Thoracic aorta (tissue), 2 donors: ENCODE measurements around the gene IFNAR2. TPM values are rescaled to one million over a fixed set of nuclear protein-coding genes. Genes with fewer than 3 reads are reported as not detected.

Source experiments
- ATAC-seq: fragments of 150-250 bp; one replicate; pipeline ENCODE4 v1.8.0; 2017; ENCODE audit warnings: low read depth; ENCODE audit not compliant: insufficient number of reproducible peaks, low FRiP score
- DNase-seq: peaks from one replicate; pipeline ENCODE4 v3.0.0-alpha.2; 2020; ENCODE audit warnings: low spot score
- H3K27ac ChIP-seq, 2 donors: fragments of 200-600 bp; sonication (generic); 1 replicate in 1 of 2; 2 replicates in 1 of 2; pipeline ENCODE4 v1.5.1; 2016; ENCODE audit warnings: mild to moderate bottlenecking in 2 of 2, moderate library complexity in 2 of 2
- H3K27me3 ChIP-seq: fragments of 200-600 bp; sonication (generic); replicated peaks from 2 replicates; pipeline ENCODE4 v1.6.0; 2016; ENCODE audit warnings: mild to moderate bottlenecking; ENCODE audit not compliant: insufficient read depth
- H3K36me3 ChIP-seq: fragments of 200-600 bp; sonication (generic); one replicate; pipeline ENCODE4 v1.5.1; 2016
- H3K4me1 ChIP-seq, 2 donors: fragments of 200-600 bp; sonication (generic); 1 replicate in 1 of 2; 2 replicates in 1 of 2; pipeline versions ENCODE4 v1.5.1 to v1.6.0; 2016; ENCODE audit warnings: low read depth in 2 of 2, mild to moderate bottlenecking in 1 of 2; ENCODE audit not compliant: control insufficient read depth in 1 of 2
- H3K4me3 ChIP-seq: fragments of 200-600 bp; sonication (generic); 2 replicates; pipeline ENCODE4 v1.5.1; 2016; ENCODE audit warnings: mild to moderate bottlenecking
- H3K9me3 ChIP-seq: fragments of 200-600 bp; sonication (generic); 2 replicates; pipeline ENCODE4 v1.5.1; 2016
- CTCF ChIP-seq: fragments of 200-600 bp; sonication (generic); IDR thresholded peaks from one replicate; pipeline ENCODE4 v1.5.1; 2019; ENCODE audit warnings: antibody characterized with exemption
- total RNA-seq, 2 donors: library from RNA; depleted of rRNA; stranded (reverse); fragments of >200 nt; gene quantifications; one replicate each; pipeline versions ENCODE4 v1.1.0 to v1.2.3, GENCODE V29; 2016

The IFNAR2 gene
- total RNA-seq, 2 donors from 2014 or later, result 15.2 to 36.1 TPM

DNA sequence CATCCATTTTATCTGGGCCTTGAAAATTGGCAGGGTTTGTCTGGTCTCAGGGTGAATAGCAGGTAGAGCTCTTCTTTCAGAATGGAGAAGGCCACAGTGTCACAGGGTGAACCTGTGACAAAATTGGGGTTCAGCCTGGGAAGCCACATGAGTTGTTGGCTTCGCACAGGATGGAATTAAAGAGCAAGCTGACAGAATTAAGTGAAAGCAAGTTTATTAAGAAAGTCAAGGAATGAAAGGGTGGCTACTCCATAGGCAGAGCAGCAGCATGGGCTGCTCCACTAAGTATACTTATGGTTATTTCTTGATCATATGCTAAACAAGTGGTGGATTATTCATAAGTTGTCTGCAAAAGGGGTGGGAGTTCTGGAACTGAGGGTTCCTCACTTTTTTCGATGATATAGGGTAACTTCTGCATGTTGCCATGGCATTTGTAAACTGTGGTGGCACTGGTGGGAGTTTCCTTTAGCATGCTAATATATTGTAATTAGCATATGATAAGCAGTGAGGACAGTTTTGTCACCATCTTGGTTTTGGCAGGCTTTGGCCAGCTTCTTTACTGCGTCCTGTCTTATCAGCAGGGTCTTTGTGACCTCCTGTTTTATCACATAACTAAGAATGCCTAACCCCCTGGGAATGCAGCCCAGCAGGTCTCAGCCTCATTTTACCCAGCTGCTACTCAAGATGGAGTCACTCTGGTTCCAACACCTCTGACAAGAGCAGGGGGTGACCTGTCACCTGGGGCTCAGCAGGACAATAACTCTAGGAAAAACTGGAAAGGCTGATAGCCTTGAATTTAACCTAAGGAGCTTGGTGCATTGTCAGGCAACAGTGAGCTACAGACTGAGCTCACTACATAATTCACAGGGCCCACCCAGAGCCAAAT lies 5.1 kb downstream of the IFNAR2 start:
- Histone ChIP-seq H3K27me3 (no peaks in the 10 kb centered on the region), H3K4me1 (peaks cover 26 to 29% of the 10 kb centered on the region in 2 donors), H3K36me3 (no peaks in the 10 kb centered on the region), H3K4me3 (no peak overlapping the region), H3K9me3 (no peaks in the 10 kb centered on the region), H3K27ac (no peak overlapping the region)
- ATAC-seq, result no peak
- no peak for DNase-seq
- no peak for TF ChIP-seq CTCF

DNA sequence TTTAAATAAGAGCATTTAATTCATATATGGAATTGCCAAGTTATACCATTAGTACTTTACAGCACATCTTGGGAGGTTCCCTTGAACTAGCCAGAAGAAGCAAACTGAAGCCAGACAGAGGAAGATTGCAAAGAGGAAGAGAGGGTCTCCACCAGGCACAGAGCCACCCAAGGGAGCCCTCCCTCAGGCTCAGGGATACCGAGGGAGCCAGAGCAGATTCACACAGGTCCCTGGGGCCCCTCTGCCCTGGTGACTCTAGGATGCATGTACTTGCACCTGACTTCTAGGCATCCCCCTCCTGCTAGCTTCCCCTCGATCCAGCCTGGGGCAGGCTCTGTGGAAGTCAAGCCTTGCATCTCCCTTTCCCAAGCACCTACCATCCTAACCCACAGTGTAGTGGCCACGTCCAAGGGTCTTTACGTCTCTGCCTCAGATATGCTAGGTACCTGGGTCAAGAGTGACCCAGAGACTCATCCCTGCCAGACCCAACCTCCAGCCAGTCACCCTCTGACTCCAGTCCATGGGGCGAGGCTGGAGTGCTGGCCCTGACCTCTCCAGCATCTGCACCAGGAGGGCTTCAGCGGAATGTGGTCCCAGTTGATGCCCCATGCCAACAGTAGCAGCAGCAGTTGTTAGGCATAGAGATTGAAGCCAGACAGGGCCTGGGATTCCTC lies 6.4 kb downstream of the IFNAR2 start:
- no peak for ATAC-seq
- H3K9me3 ChIP-seq, result no peaks in the 10 kb centered on the region
- no peaks in the 10 kb centered on the region for H3K36me3 ChIP-seq
- no peak overlapping the region for H3K27ac ChIP-seq
- TF ChIP-seq CTCF, result no peak
- H3K4me1 ChIP-seq, result peaks cover 26% of the 10 kb centered on the region in 2 donors
- H3K27me3 ChIP-seq, result no peaks in the 10 kb centered on the region
- no peak for DNase-seq
- no peak overlapping the region for H3K4me3 ChIP-seq

- Histone ChIP-seq H3K27me3 (no peaks in the 10 kb centered on the region), H3K9me3 (no peaks in the 10 kb centered on the region), H3K27ac (no peak overlapping the region), H3K4me1 (peaks cover 20 to 26% of the 10 kb centered on the region in 2 donors), H3K36me3 (no peaks in the 10 kb centered on the region), H3K4me3 (no peak overlapping the region)
- no peak for TF ChIP-seq CTCF
- DNase-seq (no peak), ATAC-seq (no peak)
These were observed 7.0 kb downstream of the IFNAR2 start for GRCh38 chr21:33236766-33237165.

DNA sequence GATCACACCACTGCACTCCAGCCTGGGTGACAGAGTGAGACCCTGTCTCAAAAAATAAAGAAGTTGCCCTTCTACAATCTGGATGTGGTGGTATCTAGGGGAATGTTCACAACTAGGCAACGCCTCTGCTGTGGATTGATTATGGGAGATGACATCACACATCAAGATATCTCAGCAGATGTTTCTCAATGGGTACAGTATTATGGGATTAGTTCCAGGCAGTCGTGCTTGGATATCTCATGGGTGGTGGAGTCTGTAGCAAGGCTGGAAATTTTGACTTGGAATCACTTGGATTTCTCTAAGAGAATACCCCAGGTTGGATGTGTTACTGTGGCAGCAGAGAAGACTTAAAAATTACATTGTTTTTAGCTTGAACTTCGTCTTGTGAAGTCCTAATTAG lies 7.7 kb downstream of the IFNAR2 start:
- TF ChIP-seq CTCF, result no peak
- Histone ChIP-seq H3K9me3 (no peaks in the 10 kb centered on the region), H3K27me3 (no peaks in the 10 kb centered on the region), H3K4me1 (peaks cover 12 to 19% of the 10 kb centered on the region in 2 donors), H3K36me3 (no peaks in the 10 kb centered on the region), H3K4me3 (no peak overlapping the region), H3K27ac (no peak overlapping the region)
- no peak for DNase-seq
- ATAC-seq, result no peak

DNA sequence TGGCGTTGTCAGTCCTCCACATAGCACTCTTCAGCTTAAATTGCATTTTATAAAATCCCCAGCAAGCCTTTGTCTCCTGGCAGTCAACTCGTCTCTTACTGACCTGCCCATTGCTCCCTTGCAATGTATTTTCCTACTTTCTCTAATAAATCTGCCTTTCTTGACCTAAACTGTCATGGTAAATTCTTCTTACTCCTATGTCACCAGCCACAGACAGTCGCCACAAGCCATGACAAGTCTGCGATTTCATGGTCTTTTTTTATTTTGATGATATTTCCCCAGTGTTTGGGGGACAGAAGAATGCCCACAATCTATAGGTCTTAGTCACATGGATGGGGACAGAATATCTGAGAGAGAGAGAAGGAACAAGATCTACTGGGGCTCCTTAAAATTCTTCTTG lies 8.4 kb downstream of the IFNAR2 start:
- TF ChIP-seq CTCF, result no peak
- H3K36me3 ChIP-seq, result no peaks in the 10 kb centered on the region
- H3K9me3 ChIP-seq, result no peaks in the 10 kb centered on the region
- H3K4me1 ChIP-seq, result peaks cover 6 to 12% of the 10 kb centered on the region in 2 donors
- no peak overlapping the region for H3K27ac ChIP-seq
- H3K27me3 ChIP-seq, result no peaks in the 10 kb centered on the region
- no peak overlapping the region for H3K4me3 ChIP-seq
- ATAC-seq (no peak), DNase-seq (no peak)
